Activated gamma-delta T cell treated with anti-CD3 and anti-CD28 coated beads, Interleukin-2, amount 50 U/mL, for 16 hours (primary cell): ENCODE results near the gene MZT1.
A peak's percentile ranks its signal among the peaks of the same experiment; 100 is the strongest.
"Not testable (repeated sequence)": the region's sequence is repeated elsewhere in the genome, so short reads cannot be mapped to it uniquely, and the experiment has no call there.

Experiments
- DNase-seq: peaks from one replicate; pipeline ENCODE4 v3.0.0-alpha.2; 2020; ENCODE audit warnings: low read depth

MZT1 gene, protein sequence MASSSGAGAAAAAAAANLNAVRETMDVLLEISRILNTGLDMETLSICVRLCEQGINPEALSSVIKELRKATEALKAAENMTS

GRCh38 chr13:72727417-72728289 is at the start of gene MZT1, which contains the start of gene BORA:
TSS of gene MZT1 (minus strand) at chr13:72727629. CDS start at chr13:72727602, 27 bp downstream.
TSS of gene BORA (plus strand) at chr13:72727923. CDS start at chr13:72728941, 1,018 bp downstream.
- DNase-seq, result peak; percentile 91

- DNase-seq, result no peak
These were observed 46.6 kb upstream of the MZT1 start for GRCh38 chr13:72774019-72774418.

DNA sequence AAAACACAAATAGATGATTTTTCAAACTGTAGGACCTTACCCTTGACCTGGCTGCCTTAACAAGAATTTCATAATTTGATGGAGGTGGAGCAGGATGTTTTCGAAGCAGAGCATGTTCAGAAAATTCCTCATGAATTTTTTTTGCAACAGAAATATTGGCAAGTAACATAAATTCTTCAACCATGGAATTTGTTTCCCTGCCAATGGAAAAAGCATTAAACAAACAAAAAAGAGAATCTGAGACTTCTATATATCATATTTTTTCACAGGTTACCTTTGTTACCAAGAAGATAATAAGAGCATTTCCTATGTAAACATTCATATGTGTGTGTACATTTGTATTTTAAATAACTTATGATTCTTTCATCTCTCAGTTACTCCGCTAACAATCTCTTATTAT is 36.0 kb upstream of the MZT1 start:
- DNase-seq, result no peak

- DNase-seq, result no peak
These were observed 32.8 kb upstream of the MZT1 start for GRCh38 chr13:72760189-72760588.

GRCh38 chr13:72757792-72758535 is 30.5 kb upstream of the MZT1 start:
- DNase-seq, result no peak

GRCh38 chr13:72754111-72754510 is 26.7 kb upstream of the MZT1 start:
- DNase-seq, result no peak

DNA sequence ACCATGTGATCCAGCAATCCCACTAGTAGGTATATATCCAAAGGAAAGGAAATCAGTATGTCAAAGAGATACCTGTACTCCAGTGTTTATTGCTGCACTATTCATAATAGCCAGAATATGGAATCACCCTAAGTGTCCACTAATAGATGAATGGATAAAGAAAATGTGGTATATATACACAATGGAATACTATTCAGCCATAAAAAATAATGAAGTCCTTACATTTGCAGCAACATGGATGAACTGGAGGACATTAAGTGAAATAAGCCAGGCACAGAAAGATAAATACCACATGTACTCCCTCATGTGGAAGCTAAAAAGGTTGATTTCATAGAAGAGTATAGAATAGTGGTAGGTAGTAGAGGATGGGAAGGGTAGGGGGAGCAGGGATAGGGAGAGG is 23.8 kb upstream of the MZT1 start:
- no peak for DNase-seq

- DNase-seq, result no peak
These were observed 17.8 kb upstream of the MZT1 start for GRCh38 chr13:72745260-72745659.

DNA sequence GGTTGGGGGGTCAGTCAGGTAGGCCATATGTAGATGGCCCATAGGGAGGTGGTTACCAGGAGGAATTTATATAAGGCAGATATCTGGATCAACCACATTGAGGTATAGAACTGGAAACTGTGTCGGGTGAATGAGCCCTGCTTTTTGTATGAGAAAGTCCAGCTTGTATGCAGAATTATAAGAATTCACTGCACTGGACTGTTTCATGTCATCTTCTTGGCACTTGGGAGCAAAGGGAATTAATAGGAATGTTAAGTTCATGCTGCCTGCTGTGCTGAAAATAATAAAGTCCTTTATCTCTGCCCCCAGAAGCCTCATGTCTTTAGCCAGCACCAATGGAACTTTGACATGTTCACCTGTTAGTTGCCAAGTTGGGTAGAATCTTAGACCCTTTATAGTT is 12.6 kb upstream of the MZT1 start:
- DNase-seq, result no peak

DNA sequence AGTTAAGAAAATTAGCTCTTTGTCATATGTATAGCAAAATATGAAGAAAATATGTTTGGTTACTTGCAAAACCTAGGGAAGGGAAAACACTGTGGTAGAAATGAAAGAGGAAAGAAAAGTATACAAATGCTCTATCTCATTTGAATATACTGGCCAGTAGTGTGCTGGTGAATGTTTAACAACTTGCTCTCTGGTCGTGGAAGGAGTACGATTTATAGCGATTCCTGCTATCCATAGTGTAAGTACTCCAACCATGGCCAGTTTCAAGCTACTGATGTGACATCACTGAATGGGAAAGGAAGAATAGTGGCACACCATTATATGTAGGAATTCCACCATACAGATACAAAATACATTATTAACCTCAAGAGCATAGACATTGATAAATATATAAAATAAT is 9.6 kb upstream of the MZT1 start:
- DNase-seq, result no peak

- DNase-seq, result no peak
These were observed 819 bp upstream of the MZT1 start for GRCh38 chr13:72728290-72728605.

DNA sequence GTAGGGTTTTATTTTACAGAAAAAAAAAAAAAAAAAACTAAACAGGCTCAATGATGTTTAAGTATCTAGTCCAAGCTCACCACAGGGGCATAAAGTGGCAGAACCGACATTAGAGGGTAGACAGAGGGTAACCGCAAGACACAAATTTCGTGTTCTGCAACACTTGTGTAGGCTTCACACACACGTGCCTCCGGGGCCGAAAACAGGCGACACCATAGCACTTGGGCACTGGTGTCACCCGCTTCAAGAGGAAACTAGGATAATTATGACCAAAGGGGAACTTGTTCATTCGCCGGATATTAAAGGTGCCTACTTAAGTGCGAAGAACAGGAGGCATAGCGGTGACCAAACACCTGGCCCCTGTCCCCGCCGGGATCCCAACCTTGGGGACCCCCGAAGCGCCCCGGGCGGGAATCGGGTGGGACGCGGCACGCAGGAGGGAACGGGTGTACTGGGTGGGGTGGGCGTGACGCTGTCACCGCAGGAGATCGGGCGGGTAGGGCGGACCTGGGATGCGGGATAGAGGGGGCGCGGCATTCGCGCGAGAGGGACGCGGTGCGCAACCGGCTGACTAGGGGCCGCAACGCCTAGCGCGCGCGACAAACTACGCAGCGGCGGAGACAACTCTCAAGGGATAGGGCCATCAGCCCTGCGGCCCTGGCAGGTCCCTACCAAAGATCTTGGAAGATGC is 558 bp downstream of the MZT1 start:
- peak; percentile 16 for DNase-seq

DNA sequence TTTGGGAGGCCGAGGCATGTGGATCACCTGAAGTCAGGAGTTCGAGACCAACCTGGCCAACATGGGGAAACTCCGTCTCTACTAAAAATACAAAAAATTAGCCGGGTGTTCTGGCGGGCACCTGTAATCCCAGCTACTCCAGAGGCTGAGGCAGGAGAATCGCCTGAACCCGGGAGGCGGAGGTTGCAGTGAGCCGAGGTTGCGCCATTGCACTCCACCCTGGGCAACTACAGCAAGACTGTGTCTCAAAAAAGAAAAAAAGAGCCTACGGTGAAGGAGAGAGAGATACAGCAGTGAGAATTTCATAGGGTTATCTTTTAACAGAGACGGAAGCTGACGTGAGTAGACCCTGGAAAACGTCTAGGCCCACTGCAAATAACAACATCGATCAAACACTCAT is 1.2 kb downstream of the MZT1 start:
- not testable (repeated sequence) for DNase-seq

DNA sequence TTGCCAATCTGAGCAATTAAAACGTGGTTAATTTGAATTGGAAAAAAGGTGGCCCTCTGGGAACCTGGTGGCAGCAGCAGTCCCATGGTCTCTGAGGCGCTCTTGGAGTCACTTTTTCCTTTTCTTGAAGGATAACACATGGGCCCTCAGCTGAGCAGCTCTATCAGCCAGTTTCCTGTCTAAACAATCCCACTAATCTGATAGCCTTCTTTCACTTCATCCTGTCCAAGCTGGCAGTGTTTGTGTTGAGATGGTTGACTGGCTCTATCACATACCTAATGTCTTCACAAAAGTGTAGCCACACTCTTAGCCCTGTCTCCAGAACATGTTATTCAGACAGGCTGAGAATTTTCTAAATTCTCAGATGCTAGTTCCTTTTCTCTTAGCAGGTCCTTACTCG is 10.7 kb downstream of the MZT1 start:
- DNase-seq, result no peak

- DNase-seq, result no peak
These were observed 26.9 kb downstream of the MZT1 start for GRCh38 chr13:72700509-72700908.

- no peak for DNase-seq
These were observed 29.3 kb downstream of the MZT1 start for GRCh38 chr13:72698164-72698563.

GRCh38 chr13:72696579-72696978 is 30.9 kb downstream of the MZT1 start:
- DNase-seq, result no peak

DNA sequence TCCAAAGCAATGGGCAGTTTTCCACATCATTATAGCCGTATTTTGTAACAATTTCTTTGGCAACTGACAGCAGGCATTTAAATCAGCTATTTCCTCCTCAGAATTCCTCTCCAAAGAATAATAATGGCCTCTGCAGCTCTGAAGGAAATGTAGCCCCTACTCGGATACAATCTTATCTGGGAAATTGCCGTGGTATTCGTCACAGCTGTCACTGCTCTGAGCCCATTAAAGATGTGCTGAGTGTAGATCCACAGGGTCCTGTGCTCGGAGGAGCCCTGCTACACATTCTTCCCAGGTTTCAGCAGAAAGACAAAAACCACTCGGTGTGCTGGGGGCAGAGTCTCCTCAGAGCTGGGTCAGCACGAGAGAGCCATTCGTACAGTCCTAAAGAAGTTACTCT is 33.1 kb downstream of the MZT1 start:
- DNase-seq, result no peak

DNA sequence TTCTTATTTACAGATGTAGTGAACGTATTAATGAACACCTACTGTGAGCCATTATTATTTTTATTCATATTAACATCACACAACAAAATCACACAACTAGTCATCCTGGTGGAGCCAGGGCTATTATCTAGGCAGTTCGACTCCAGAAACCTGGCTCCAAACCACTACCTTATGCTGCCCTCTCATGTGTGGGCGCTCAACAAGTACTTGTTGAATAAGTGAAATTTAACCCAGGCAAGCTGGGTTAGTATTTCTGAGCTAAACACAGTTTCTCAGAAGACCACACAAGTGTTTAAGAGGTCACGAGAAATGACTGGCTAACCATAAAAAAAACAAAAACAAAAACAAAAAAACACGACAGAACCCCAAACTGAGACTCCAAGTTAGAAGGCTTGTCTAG is 33.6 kb downstream of the MZT1 start:
- no peak for DNase-seq

- no peak for DNase-seq
These were observed 34.4 kb downstream of the MZT1 start for GRCh38 chr13:72692884-72693514.

DNA sequence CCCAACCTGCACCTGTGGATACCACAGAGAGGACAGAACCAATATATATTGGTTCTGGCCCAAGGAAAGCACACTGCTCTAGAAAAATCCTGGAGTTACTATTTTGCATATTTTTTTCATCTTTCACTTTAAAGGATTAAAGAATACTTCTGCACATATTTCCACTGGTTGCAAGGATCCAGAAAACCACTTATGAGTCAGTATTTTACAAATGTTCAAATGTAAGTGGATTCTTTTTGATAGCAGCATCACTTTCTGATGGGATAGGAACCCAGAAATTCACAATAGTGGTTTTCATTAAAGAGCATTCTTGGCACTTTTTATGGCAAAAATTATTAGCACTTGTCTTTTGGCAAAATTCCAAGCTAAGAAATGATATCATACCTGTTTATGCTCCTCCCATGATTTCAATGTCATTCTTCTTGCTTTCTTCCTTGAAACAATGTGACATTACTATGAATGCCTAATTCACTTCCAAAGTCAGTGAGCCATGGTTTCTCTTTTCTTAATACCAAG is 38.2 kb downstream of the MZT1 start:
- no peak for DNase-seq

DNA sequence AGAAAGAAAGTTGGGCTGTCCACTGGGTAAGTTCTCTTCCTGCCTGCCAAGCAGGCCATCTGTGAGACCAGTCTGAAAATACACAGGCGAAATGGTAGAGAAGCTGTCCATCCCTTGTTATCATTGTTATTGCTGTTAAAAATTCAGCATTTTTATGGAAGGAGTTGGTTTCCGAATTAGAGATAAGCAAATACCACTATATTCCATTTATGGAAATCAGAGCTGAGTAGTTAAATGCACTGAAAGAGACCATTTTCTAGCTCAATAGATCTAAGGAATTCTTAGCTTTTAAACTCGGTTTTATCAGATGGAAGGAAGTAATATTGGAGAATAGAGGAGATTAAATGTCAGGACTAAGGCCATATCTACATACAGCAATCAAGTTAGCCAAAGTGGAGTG is 40.7 kb downstream of the MZT1 start:
- no peak for DNase-seq
